GM08714 (cell line): ENCODE measurements around the gene PKNOX1.
"Not testable (repeated sequence)": the region's sequence is repeated elsewhere in the genome, so short reads cannot be mapped to it uniquely, and the experiment has no call there.

Source experiments
- H3K4me3 ChIP-seq: fragments of 200-500 bp; sonication (Bioruptor generic); 2 replicates; pipeline ENCODE4 v1.5.1; 2014; ENCODE audit warnings: mild to moderate bottlenecking, low read length, inconsistent platforms
- ZNF274 ChIP-seq: IDR thresholded peaks from 2 replicates; pipeline ENCODE4 v1.6.1; 2012; ENCODE audit warnings: mild to moderate bottlenecking, low read depth, low read length

PKNOX1 gene

GRCh38 chr21:42989816-42990650, 15.7 kb downstream of the PKNOX1 start:
- TF ChIP-seq ZNF274 = no peak
- H3K4me3 ChIP-seq = no peak overlapping the region

GRCh38 chr21:42991992-42992740, 17.8 kb downstream of the PKNOX1 start:
- H3K4me3 ChIP-seq = no peak overlapping the region
- no peak for TF ChIP-seq ZNF274

DNA sequence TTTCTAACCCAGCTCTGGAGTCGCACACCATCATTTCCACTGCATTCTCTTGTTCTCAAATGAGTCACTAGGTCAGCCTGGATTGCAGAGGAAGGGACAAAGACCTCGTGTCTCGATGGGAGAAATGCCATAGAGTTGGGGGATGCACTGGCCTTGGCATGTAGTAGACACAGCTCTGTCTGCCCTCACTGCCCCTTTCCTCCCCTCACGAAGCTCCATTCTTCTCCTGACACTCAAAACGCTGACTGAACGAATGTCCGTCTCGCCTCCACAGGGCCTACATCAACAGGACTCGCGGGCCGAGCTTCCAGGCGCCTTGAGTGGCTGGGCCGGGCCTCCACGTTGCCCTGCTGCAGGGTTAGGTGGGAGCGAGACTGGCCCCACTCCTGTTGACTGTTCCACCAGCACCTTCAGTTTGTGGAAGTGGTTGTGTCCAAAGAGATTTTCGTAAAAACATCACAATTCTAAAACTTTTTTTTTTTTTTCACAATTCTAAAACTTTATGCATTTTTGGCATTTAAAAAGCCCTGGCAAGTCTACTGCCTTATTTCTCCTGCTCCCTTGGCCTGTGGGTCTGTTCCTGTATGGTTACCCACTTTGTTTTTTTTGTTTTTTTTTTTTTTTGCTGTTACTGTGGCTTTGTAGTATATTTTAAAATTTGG, 18.8 kb downstream of the PKNOX1 start:
- no peak for TF ChIP-seq ZNF274
- no peak overlapping the region for H3K4me3 ChIP-seq

DNA sequence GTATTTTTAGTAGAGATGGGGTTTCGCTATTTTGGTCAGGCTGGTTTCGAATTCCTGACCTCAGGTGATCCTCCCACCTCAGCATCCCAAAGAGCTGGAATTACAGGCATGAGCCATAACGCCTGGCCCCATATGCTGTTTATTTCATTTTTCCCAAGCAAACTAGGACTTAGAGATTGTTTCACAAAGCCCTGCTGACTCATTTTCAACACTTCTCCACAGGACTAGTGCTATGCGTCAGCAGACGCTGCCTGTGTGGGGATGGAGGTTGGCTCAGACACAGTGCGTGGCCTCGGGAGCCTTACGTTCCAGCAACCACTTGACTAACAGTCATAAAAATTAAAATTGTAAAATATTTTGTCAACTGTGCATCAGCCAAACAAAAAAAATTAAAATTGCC, 22.7 kb downstream of the PKNOX1 start:
- TF ChIP-seq ZNF274 = no peak
- no peak overlapping the region for H3K4me3 ChIP-seq

DNA sequence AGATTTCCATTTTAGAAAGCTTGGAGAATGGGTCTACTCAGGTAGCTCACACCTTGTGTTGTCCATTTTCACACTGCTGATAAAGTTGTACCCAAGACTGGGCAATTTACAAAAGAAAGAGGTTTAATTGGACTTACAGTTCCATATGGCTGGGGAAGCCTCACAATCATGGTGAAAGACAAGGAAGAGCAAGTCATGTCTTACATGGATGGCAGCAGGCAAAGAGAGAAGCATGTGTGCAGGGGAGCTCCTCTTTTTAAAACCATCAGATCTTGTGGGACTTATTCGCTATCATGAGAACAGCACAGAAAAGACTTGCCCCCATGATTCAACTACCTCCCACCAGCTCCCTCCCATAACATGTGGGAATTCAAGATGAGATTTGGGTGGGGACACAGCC, 23.6 kb downstream of the PKNOX1 start:
- H3K4me3 ChIP-seq = not testable (repeated sequence)

GRCh38 chr21:42999152-42999551, 24.8 kb downstream of the PKNOX1 start:
- not testable (repeated sequence) for H3K4me3 ChIP-seq

GRCh38 chr21:43000041-43000440, 25.7 kb downstream of the PKNOX1 start:
- H3K4me3 ChIP-seq = not testable (repeated sequence)

DNA sequence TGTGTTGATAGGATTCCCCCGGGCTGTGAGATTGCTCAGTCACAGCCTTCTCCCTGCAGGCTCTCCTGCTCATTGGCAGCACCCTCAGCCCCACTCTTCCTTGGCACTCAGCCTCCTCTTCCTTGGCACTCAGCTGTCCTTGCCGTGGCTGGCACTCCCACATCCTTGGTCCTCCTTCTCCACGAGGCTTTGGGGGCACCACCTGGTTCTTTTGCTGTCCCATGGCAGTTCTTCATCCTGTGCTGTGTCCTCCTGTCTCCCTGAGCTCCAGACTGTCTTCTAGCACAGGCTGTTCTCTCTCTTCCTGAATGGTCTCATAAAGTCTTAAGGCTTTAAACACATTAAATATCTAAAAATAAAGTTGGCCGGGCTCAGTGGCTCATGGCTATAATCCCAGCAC, 27.0 kb downstream of the PKNOX1 start:
- TF ChIP-seq ZNF274 = no peak

GRCh38 chr21:43004926-43005325, 30.6 kb downstream of the PKNOX1 start:
- TF ChIP-seq ZNF274 = no peak
- no peak overlapping the region for H3K4me3 ChIP-seq

More for the DNA sequence above, 27.0 kb downstream of the PKNOX1 start:
- no peak overlapping the region for H3K4me3 ChIP-seq

DNA sequence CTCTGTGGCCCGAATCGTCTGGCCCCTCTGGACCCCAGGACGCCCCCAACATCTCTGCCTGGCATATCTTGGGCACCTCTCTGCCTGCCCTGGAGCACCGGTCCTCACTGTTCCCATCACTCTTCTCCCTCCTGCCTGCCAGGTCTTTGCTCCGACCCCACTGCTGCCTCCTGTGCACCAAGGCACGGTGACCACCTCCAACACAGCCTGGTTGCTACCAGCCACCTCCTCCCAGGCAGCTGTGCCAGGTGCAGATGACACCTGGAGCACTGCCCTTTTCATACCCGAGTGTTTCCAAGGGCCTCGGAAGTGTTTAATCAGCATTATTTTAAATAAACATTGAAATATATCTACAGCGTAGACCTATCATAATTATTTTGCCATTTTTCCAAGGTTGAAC, 31.3 kb downstream of the PKNOX1 start:
- no peak overlapping the region for H3K4me3 ChIP-seq
- TF ChIP-seq ZNF274 = no peak

DNA sequence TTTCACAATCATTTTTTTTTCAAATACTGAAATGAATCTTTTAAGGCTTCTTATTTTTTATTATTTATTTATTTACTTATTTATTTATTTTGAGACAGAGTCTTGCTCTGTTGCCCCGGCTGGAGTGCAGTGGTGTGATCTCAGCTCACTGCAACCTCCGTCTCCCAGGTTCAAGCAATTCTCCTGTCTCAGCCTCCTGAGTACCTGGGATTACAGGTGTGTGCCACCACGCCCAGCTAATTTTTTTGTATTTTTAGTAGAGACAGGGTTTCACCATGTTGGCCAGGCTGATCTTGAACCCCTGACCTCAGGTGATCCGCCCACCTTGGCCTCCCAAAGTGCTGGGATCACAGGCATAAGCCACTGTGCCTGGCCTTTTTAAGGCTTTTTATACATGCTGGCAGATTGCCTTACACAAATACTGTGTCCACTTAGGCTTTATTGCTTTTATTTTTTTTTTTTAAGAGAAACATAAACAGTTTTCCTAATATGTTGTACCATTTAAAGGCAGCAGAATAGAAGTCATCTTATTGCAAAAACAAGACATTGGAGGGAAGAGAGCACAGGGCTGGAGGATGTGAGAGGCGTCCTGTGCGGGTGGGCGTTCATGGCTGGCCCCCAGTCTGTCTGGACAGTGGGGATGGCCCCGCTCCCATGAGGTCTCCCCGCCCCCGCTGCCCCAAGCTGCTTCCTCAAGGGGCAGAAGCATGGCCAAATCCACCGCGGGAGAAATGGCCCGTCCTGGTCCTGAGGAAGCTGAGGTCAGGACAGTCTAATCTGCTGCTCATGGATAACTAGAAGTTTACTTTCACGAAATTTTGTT, 31.9 kb downstream of the PKNOX1 start:
- not testable (repeated sequence) for H3K4me3 ChIP-seq

DNA sequence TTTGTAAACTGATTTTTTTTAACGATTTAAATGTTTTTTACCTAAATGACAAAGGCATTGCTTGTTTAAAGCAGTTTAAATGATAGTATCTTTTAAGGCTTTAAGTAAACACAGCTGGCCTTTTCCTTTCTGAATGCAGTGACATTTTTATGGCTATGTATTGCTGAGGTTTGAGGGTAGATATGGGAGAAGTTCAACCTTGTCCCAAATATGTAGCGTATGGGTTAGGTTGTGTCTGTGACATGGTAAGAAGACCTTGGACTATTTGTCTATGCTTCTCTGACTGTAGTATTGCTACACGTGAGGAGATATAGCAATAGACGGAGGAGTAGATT, 32.5 kb downstream of the PKNOX1 start:
- TF ChIP-seq ZNF274 = no peak
- no peak overlapping the region for H3K4me3 ChIP-seq

GRCh38 chr21:43012596-43012995, 38.2 kb downstream of the PKNOX1 start:
- H3K4me3 ChIP-seq = no peak overlapping the region
- TF ChIP-seq ZNF274 = no peak

- no peak for TF ChIP-seq ZNF274
- no peak overlapping the region for H3K4me3 ChIP-seq
Measured at GRCh38 chr21:43015906-43016540, 41.7 kb downstream of the PKNOX1 start.
